Effector CD4-positive, alpha-beta T cell (primary cell): Measurements from ENCODE around the gene GPC6.

Source experiments
- DNase-seq: peaks from one replicate; pipeline ENCODE4 v3.0.0-alpha.2; 2020

Gene GPC6

GRCh38 chr13:94007072-94007471, 780.5 kb downstream of the GPC6 start:
- DNase-seq: no peak

- DNase-seq: no peak
Measured at GRCh38 chr13:94009701-94010100, 783.1 kb downstream of the GPC6 start.

- DNase-seq: no peak
Measured at GRCh38 chr13:94014461-94014860, 787.9 kb downstream of the GPC6 start.

- no peak for DNase-seq
Measured at GRCh38 chr13:94020426-94020825, 793.8 kb downstream of the GPC6 start.

- no peak for DNase-seq
Measured at GRCh38 chr13:94020833-94021232, 794.2 kb downstream of the GPC6 start.

- DNase-seq: no peak
Measured at GRCh38 chr13:94028234-94028633, 801.6 kb downstream of the GPC6 start.

GRCh38 chr13:94028650-94029049, 802.0 kb downstream of the GPC6 start:
- DNase-seq: no peak

GRCh38 chr13:94030415-94031119, 804.0 kb downstream of the GPC6 start:
- DNase-seq: no peak

GRCh38 chr13:94031609-94032008, 805.0 kb downstream of the GPC6 start:
- no peak for DNase-seq

- DNase-seq: no peak
Measured at GRCh38 chr13:94033098-94033497, 806.5 kb downstream of the GPC6 start.

GRCh38 chr13:94033830-94034642, 807.4 kb downstream of the GPC6 start:
- DNase-seq: no peak

- no peak for DNase-seq
Measured at GRCh38 chr13:94050039-94050438, 823.4 kb downstream of the GPC6 start.

GRCh38 chr13:94050686-94051085, 824.1 kb downstream of the GPC6 start:
- DNase-seq: no peak

- DNase-seq: no peak
Measured at GRCh38 chr13:94053986-94054593, 827.5 kb downstream of the GPC6 start.

GRCh38 chr13:94056362-94056990, 829.9 kb downstream of the GPC6 start:
- no peak for DNase-seq

GRCh38 chr13:94057618-94058186, 831.1 kb downstream of the GPC6 start:
- DNase-seq: no peak

GRCh38 chr13:94058821-94059360, 832.3 kb downstream of the GPC6 start:
- DNase-seq: no peak

GRCh38 chr13:94061301-94061700, 834.7 kb downstream of the GPC6 start:
- DNase-seq: no peak

GRCh38 chr13:94063096-94063495, 836.5 kb downstream of the GPC6 start:
- DNase-seq: no peak

- DNase-seq: no peak
Measured at GRCh38 chr13:94063848-94064247, 837.2 kb downstream of the GPC6 start.

- no peak for DNase-seq
Measured at GRCh38 chr13:94065741-94066140, 839.1 kb downstream of the GPC6 start.

GRCh38 chr13:94073007-94073744, 846.6 kb downstream of the GPC6 start:
- no peak for DNase-seq
